OCI-LY1 (cell line): ENCODE data around the gene PTPRN2.

Source experiments
- EZH2 ChIP-seq: fragments of 200-600 bp; sonication (generic), shearing (Covaris generic); IDR thresholded peaks from 2 replicates; pipeline ENCODE4 v1.8.0; 2017; ENCODE audit warnings: borderline replicate concordance, mixed run types, mild to moderate bottlenecking, antibody characterized with exemption, low read length, moderate library complexity, mixed read lengths
- TF ChIP-seq, protein P1 (sequence below): fragments of 200-600 bp; sonication (generic), shearing (Covaris generic); IDR thresholded peaks from 2 replicates; pipeline ENCODE4 v1.5.1; 2017; ENCODE audit warnings: mild to moderate bottlenecking, antibody characterized with exemption, low read length, moderate library complexity, mixed read lengths

DNA sequence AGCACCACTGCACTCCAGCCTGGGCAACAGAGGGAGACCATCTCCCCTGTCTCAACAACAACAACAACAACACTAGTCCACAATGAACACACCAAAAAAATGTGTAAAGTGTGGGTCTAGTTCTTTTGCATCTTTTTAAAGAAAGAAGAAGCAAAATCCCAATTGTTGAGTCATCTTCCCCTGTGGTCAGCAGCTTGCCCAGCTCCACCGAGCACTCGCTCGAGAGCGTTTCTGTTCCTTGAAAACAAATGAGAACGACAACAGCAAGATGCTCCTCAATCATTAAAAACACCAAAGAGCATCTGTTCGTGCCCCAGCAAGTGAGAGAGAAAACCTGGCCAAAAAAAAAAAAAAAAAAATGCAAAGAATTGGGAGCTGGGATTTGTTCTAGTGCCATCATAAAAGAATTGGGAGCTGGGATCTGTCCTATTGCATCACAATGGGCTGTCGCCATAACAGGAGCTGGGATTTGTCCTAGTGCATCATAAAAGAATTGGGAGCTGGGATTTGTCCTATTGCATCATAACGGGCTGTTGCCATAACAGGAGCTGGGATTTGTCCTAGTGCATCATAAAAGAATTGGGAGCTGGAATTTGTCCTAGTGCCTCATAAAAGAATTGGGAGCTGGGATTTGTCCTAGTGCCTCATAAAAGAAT is 118.1 kb downstream of the PTPRN2 start:
- TF ChIP-seq, protein P1, sequence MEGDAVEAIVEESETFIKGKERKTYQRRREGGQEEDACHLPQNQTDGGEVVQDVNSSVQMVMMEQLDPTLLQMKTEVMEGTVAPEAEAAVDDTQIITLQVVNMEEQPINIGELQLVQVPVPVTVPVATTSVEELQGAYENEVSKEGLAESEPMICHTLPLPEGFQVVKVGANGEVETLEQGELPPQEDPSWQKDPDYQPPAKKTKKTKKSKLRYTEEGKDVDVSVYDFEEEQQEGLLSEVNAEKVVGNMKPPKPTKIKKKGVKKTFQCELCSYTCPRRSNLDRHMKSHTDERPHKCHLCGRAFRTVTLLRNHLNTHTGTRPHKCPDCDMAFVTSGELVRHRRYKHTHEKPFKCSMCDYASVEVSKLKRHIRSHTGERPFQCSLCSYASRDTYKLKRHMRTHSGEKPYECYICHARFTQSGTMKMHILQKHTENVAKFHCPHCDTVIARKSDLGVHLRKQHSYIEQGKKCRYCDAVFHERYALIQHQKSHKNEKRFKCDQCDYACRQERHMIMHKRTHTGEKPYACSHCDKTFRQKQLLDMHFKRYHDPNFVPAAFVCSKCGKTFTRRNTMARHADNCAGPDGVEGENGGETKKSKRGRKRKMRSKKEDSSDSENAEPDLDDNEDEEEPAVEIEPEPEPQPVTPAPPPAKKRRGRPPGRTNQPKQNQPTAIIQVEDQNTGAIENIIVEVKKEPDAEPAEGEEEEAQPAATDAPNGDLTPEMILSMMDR = no peak
- TF ChIP-seq EZH2 = no peak
